Measurements from ENCODE around the gene RNF212B. TPM values are rescaled to one million over a fixed set of nuclear protein-coding genes. Genes with fewer than 3 reads are reported as not detected.
"Not testable (repeated sequence)": the region's sequence is repeated elsewhere in the genome, so short reads cannot be mapped to it uniquely, and the experiment has no call there.

Gene RNF212B
- total and polyA plus RNA-seq, 3 donors from 2014 or later: 5.4 to 23.2 (median 18.3) TPM

GRCh38 chr14:23252420-23253333 is 14.9 kb downstream of the RNF212B start:
- DNase-seq: no peak
- TF ChIP-seq, protein P1, sequence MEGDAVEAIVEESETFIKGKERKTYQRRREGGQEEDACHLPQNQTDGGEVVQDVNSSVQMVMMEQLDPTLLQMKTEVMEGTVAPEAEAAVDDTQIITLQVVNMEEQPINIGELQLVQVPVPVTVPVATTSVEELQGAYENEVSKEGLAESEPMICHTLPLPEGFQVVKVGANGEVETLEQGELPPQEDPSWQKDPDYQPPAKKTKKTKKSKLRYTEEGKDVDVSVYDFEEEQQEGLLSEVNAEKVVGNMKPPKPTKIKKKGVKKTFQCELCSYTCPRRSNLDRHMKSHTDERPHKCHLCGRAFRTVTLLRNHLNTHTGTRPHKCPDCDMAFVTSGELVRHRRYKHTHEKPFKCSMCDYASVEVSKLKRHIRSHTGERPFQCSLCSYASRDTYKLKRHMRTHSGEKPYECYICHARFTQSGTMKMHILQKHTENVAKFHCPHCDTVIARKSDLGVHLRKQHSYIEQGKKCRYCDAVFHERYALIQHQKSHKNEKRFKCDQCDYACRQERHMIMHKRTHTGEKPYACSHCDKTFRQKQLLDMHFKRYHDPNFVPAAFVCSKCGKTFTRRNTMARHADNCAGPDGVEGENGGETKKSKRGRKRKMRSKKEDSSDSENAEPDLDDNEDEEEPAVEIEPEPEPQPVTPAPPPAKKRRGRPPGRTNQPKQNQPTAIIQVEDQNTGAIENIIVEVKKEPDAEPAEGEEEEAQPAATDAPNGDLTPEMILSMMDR (IDR thresholded peaks at IDR 0.05): no peak
- TF ChIP-seq POLR2A (IDR thresholded peaks at IDR 0.05): no peak
- Histone ChIP-seq H3K27ac (no peak overlapping the region), H3K27me3 (no peaks in the 10 kb centered on the region), H3K36me3 (ENCODE audit: low read depth, missing control alignments) (no peaks in the 10 kb centered on the region), H3K4me1 (no peaks in the 10 kb centered on the region), H3K4me3 (no peak overlapping the region), H3K9me3 (no peaks in the 10 kb centered on the region)
- WGBS, 2 donors: 80 to 82% methylated on average over 4 of the region's 4 CpGs
- intact Hi-C loops (cut with DNase I; ENCODE audit: low total_unique reads): no loop called here

- H3K9me3 ChIP-seq: no peaks in the 10 kb centered on the region
- no peaks in the 10 kb centered on the region for H3K36me3 ChIP-seq (ENCODE audit: low read depth, missing control alignments)
- no peak overlapping the region for H3K27ac ChIP-seq
- 88 to 89% methylated on average over 5 of the region's 5 CpGs for WGBS, 2 donors
- H3K4me3 ChIP-seq: no peak overlapping the region
- TF ChIP-seq POLR2A (IDR thresholded peaks at IDR 0.05): no peak
- TF ChIP-seq, protein P1 (IDR thresholded peaks at IDR 0.05): no peak
- intact Hi-C loops (cut with DNase I; ENCODE audit: low total_unique reads): no loop called here
- no peaks in the 10 kb centered on the region for H3K4me1 ChIP-seq
- DNase-seq: no peak
- no peaks in the 10 kb centered on the region for H3K27me3 ChIP-seq
These were observed 20.5 kb downstream of the RNF212B start for GRCh38 chr14:23258256-23258655.

DNA sequence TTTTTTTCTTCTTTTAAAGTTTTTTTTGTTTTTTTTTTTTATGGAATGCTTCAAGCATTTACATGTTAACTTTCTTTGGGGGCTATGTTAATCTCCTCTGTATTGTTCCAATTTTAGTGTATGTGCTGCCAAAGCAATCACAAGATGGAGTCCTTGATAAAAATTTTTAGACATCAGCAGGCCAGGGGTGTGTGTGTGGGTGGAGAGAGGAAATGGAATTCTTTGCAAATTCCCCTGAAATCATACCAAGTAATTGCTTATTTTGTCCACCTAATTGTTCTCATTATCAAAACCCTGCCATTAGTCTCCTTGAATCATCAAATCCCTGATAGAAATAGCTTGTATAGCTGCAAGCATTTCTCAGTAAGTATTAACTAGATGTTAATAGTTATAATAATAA is 21.7 kb downstream of the RNF212B start:
- Histone ChIP-seq H3K36me3 (ENCODE audit: low read depth, missing control alignments) (no peaks in the 10 kb centered on the region), H3K27me3 (no peaks in the 10 kb centered on the region), H3K27ac (no peak overlapping the region), H3K4me1 (no peaks in the 10 kb centered on the region), H3K4me3 (no peak overlapping the region), H3K9me3 (no peaks in the 10 kb centered on the region)
- TF ChIP-seq, protein P1 (IDR thresholded peaks at IDR 0.05): no peak
- no peak for TF ChIP-seq POLR2A (IDR thresholded peaks at IDR 0.05)
- intact Hi-C loops (cut with DNase I; ENCODE audit: low total_unique reads): no loop called here
- DNase-seq: no peak

DNA sequence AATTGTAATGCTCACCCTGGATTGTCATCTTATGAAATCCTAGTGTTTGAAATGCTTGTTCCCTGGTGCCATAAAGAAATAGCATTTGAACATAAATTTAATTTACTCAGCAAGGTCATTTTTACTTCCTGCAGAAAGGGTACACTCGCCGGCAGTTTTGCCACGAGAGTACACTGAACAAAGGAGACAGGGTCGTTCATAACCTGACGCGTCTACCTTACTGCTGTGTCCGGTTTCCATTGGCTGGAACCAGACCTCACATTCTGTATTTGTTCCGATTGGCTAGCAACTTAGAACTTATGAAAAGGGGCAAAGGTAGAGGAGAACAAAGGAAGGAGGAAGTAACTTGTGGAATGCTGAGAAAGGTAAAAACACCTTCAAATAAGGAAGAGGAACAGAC is 23.1 kb downstream of the RNF212B start:
- H3K27me3 ChIP-seq; H3K36me3 ChIP-seq (ENCODE audit: low read depth, missing control alignments); H3K4me1 ChIP-seq; H3K4me3 ChIP-seq; H3K9me3 ChIP-seq; DNase-seq; intact Hi-C loops (cut with DNase I; ENCODE audit: low total_unique reads); H3K27ac ChIP-seq: not testable (repeated sequence)
- 67 to 71% methylated on average over 8 of the region's 8 CpGs for WGBS, 2 donors

- DNase-seq: no peak
- H3K27ac ChIP-seq: no peak overlapping the region
- 88 to 92% methylated on average over 6 to 7 of the region's 7 CpGs for WGBS, 2 donors
- no peaks in the 10 kb centered on the region for H3K4me1 ChIP-seq
- no peak for TF ChIP-seq POLR2A (IDR thresholded peaks at IDR 0.05)
- TF ChIP-seq, protein P1 (IDR thresholded peaks at IDR 0.05): no peak
- no peaks in the 10 kb centered on the region for H3K27me3 ChIP-seq
- H3K36me3 ChIP-seq (ENCODE audit: low read depth, missing control alignments): no peaks in the 10 kb centered on the region
- intact Hi-C loops (cut with DNase I; ENCODE audit: low total_unique reads): no loop called here
- H3K9me3 ChIP-seq: no peaks in the 10 kb centered on the region
- no peak overlapping the region for H3K4me3 ChIP-seq
These were observed 31.5 kb downstream of the RNF212B start for GRCh38 chr14:23269193-23269592.

Data from testis (tissue), 3 donors.